ENCODE results near the gene AKAP13.

DNA sequence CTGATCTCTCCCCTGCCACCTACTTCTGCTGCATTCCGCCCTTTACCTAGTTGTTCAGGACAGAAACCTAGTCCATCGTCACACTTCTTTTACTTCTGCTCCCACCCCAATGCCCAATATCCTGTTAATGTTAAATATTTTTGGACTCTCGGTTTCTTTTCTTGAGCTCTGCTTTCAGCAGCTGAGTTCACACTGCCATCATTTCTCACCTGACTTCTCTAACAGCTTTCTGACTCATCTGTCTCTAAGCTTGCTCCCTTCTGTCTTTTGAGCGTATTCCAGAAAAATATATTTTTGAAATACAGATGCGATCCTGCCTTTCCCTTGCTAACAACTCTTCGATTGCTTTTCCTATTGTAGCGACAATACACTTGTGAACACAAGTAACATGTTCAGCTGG is 231.0 kb downstream of the AKAP13 start:
- TF ChIP-seq, protein P1, sequence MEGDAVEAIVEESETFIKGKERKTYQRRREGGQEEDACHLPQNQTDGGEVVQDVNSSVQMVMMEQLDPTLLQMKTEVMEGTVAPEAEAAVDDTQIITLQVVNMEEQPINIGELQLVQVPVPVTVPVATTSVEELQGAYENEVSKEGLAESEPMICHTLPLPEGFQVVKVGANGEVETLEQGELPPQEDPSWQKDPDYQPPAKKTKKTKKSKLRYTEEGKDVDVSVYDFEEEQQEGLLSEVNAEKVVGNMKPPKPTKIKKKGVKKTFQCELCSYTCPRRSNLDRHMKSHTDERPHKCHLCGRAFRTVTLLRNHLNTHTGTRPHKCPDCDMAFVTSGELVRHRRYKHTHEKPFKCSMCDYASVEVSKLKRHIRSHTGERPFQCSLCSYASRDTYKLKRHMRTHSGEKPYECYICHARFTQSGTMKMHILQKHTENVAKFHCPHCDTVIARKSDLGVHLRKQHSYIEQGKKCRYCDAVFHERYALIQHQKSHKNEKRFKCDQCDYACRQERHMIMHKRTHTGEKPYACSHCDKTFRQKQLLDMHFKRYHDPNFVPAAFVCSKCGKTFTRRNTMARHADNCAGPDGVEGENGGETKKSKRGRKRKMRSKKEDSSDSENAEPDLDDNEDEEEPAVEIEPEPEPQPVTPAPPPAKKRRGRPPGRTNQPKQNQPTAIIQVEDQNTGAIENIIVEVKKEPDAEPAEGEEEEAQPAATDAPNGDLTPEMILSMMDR (IDR thresholded peaks at IDR 0.05), result no peak
- no peak for TF ChIP-seq ZFX (IDR thresholded peaks at IDR 0.05; ENCODE audit: borderline replicate concordance)

Measured in 22Rv1 (cell line).